ENCODE data around the gene SULT1B1.

The SULT1B1 gene

GRCh38 chr4:69689599-69689998 is 70.8 kb downstream of the SULT1B1 start:
- peak; percentile 8 to 74 for DNase-seq

- DNase-seq = no peak
These were observed 75.6 kb downstream of the SULT1B1 start for GRCh38 chr4:69684804-69685203.

Data from inflammatory macrophage (primary cell).